Raji (cell line): ENCODE data around the gene OPALIN.

Source experiments
- POLR2A ChIP-seq: IDR thresholded peaks from 2 replicates; pipeline ENCODE4 v1.6.1; 2011; ENCODE audit warnings: low read depth, low read length, control low read depth; ENCODE audit not compliant: insufficient read depth

OPALIN gene

DNA sequence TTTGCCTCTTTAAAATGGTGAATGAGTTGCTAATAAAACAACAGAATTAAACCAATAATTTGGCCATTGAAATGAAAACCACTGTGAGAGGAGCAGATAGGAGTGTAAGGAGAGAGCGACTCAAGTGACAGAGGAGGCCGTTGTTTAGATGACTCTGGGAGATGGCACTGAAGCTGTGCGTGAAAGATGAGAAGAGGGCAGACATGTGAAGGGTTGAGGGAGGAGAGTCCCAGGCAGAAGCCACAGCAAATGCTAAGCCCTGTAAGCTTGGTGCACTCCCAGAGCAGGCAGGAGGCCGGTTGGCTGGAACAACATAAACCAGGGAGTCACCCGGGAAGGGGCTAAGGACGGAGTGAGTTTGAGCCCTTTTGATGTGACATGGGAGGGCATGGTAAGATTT lies 814 bp upstream of the OPALIN start:
- TF ChIP-seq POLR2A: no peak

DNA sequence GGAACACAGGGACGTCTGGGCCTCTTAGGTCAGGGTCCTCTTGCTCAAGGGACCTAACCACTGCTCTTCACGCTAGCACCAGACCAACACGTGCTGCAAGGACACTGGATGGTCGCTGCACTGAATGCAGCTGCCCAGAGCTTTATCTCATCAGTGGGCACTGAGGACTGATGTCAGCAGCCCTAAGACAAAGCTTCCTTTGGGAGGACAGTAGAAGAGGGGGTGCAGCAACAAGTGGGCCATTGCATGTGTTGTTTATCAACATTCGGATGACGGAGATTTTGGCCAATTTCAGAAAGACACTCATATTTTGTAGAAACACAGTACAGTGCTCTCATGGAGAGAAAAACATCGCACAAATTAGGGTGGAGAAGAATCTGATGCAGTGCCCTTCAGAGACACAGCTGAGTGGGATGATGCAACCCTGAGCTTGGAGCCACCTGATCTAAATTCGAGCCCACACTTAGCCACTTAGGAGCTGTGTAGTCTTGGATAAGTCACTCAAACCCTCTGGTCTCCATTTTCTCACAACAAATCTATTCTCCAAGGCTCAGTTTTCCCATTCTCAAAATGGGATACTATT lies 1.7 kb downstream of the OPALIN start:
- no peak for TF ChIP-seq POLR2A

DNA sequence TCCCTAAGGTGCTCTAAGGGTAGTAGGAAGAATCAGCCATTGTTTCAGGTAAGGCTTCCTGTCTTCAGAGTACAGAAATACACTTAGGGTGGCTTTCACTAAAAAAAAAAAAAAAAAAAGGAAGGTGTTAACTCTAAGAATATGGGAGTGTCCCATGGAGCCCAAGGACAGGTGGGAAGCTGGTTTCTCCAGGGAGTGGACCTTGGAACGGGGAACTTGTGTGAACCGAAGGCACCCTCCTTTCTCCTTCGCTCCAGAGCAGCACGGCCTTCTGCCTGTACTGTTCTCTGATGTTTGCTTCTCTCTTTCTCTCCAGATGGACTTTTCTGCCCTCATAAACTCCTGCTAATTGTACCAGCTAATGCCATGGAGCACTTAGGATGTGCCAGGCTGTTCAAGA lies 6.2 kb downstream of the OPALIN start:
- TF ChIP-seq POLR2A: no peak

DNA sequence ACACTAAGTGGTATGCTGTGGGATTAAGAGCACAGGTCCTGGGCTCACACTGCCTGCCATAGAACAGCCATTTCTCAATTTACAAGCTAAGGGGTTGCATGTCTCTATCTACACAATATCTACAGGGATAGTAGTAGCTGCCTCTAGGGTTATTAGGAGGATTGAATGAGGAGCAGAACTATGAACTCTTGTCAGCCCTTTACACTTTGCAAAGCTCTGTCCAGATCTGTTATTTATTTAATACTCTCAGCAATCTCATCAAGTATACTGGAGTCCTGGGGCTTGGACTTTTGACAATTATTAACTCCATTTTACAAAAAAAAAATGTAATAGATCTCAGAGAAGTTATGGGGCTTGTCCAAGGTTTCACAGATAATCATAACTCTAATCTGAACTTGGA lies 6.8 kb downstream of the OPALIN start:
- no peak for TF ChIP-seq POLR2A

DNA sequence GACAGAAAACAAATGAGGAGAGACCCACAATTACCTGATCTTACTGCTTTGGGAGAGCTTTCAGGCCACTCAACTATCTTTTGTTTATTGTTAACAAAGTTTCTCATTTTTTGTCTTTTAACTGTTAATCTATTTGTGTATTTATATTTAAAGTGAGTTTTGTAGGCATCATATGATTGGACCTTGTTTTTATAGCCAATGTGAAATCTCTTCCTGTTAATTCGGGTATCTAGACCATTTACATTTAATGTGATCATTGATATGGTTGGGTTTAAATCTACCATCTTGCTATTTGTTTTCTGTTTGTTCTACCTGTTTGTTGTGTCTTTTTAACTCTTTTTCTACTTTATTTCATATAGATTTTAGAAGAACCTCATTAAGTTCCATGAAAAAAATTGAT lies 12.5 kb downstream of the OPALIN start:
- no peak for TF ChIP-seq POLR2A

DNA sequence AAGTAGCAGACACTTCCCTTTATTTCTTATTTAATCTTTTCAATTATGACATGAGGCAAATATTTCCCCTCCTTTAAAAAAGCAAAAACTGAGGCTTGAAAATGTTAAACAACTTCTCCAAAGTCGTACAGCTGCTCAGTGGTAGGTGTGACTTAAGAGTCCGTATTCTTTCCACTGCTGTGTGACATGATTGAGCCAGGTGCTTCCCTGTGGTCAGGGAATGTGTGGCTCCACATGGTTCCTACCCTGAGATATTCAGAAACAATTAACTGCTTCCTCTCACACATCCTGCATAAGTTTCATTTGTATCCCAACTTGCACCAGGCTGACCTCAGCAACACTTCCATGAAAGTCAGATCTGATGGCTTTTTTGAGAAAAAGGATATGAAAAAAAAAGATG lies 13.6 kb downstream of the OPALIN start:
- TF ChIP-seq POLR2A: no peak

DNA sequence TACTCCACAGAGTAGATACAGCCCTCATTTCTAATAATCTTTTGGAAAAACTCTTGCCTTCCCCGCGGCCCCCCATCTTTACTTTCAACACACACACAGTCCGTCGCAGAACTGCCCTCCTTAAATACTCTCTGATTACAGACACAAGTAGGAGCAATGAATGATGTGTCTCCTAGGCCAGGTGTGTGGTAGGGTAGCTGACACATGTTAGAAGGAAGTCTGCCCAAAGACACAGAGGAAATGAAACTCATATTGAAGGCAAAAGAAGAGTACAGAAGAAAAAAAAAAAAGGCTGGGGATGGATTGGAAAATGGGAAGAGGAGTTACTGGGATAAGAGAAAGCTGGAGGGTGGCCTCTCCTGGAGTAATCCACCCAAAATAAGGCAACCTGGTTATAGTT lies 14.6 kb downstream of the OPALIN start:
- no peak for TF ChIP-seq POLR2A

DNA sequence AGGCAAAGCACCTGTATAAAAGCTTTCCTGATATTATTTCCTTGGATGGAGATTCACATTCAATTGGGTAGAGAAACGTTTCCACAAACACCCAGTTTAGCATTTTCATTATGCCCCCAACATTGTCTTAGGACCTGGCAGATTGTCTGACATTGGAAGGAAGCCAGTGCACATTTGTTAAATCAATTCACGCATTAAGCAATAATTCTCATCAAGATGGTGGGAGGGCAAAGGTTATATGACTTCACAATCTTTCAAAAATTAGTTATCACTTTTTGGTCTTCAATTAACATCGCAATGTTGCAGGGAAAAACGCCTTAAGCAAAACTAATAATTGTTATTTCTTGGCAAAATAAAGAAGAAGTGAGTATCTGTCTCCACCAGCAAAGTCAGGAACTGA lies 16.4 kb downstream of the OPALIN start:
- no peak for TF ChIP-seq POLR2A

DNA sequence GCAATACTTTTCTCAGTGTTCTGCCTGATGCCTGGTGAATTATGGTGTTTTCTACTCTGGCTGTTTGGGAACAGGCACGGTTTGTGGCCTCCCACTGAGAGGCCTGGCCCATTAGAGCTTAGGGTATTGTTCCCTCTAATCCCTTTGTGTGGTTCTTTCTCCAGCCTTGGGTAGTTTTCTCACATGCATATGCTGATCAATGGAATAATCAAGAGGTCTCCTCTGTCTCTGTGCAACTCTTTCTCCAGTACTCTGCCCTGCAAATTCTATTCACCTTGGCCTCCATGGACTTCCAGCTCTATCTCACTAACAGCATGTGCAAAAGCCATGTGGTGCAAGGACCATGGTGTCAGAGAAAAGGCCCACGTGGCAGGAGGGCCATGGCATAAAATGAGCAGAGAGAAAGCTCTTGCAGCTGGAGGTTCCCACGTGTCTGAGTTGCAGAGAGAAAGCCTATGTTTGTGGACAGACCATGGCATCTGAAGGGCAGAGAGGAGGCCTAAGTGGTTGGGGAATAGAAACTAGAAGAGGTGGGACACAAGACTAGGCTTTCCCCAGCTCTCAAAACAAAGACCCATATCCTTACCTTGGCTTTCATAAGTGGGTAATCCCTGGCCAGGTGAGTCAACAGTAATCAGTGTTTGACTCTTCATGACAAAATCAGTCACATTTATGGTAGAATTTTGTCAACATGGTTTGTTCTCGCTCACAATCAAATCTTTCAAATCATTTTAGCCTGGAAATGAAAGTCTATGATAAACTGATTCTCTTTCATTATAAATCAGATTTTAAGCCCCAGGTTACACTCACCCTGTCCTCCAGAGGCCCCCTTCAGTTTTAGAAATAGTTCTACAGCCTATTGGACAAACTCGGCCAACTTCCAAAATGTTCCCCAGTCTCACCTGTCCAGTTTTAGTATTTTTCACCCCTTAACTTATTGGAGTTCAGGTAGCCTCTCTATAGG lies 17.3 kb downstream of the OPALIN start:
- no peak for TF ChIP-seq POLR2A

DNA sequence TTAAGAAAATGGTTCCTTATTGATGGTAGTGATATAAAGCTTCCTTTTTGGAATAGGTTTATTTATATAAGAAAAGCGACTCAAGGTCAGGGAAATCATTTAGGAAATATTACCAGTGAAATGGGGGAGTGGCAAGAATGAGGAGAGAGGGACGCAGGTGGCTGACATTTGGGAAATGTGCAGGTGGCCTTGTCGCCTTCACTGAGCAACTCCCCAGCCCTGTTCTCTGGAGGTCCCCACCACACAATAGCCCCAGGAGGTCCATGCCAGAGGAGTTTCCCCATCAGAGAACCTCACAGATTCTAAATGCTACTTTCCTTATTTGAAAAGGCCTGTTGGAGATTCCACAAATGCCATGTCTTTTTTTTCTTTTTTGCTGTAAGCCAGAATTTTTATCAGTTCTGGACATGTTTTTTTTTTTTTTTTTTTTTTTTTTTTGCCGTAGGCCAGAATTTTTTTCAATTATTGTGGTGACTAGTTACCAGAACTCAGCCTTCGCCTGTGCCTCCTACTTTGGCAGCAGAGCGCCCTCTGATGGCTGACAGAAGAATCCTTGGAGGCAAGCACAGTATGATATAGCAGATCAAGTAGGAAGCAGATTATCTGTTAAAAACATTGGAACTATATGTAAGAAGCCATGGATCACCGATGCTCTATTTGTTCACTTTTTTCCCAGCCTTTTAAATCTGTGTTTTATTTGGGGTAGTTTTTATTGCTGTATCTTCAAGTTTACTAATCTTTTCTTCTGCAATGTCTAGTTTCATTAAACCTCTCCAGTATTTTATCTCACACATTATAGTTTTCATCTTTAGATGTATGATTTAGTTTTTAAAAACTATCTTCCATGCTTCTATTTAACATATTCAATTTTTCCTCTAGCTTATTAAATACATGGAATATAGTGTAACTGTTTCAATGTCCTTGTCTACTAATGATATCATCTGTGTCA lies 18.6 kb downstream of the OPALIN start:
- TF ChIP-seq POLR2A: no peak

DNA sequence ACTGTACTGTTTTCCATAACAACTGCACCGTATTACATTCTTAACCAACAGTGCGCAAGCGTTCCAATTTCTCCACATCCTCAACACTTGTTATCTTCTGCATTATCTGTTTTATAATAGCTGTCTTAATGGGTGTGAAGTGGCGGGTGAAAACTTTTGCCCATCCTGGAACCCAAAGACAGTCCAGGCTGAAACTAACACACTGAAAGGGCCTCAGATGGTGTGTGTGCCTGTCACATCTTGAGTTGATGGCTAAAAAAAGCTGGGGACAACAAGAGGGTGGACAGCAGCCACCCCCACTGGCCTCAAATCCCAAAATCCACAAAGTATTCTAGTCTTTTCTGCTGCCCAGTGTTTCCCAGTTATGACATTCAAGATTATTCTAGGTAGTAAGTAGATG lies 19.4 kb downstream of the OPALIN start:
- TF ChIP-seq POLR2A: no peak

DNA sequence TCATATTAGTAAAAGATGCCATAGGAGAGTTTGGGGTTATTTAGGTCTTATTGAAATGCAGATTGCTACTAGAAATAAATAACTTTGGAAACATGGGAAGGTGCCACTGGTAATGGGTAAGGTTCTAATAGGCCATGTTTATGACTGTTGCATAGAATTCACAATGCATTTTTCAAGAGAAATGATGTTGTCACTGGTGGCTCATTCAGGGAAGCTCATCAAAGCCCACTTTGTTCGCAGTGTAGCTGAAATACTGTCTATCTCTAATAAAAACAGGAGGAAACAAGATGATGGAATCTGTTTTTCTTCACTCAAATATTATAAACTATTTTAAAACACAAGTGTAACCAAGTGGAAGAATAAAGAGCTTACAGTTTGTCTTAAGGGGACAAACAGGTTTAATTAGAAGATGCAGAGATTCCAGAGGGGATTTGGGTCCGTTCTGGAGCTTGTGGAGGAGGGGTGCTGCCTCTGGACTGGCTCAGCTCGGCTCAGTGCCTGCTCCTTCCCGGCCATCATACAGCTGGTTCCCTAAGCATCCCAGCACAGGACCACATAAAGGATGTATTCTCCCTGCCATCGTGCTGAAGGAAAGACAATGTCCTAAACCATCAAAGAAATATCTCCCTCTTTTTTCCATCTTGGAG lies 20.4 kb downstream of the OPALIN start:
- TF ChIP-seq POLR2A: no peak

DNA sequence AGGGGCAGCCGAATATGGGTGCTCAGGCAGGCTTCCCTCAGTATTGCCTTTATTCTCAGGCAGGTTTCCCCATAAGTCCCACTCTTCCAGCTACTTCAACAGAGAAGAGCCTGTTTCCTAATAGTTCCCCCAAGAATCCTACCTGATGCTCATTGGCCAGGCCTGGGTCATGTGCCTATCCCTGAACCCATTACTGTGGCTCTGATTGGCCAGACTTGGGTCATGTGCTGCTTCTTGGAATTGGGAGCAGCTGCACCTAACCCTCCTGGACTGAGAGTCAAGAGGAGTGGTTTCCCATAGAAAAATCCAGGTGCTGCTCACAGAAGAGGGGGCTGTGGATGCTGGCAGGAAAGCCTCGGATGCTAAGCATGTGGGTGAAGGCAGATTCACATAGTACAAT lies 21.7 kb downstream of the OPALIN start:
- no peak for TF ChIP-seq POLR2A

DNA sequence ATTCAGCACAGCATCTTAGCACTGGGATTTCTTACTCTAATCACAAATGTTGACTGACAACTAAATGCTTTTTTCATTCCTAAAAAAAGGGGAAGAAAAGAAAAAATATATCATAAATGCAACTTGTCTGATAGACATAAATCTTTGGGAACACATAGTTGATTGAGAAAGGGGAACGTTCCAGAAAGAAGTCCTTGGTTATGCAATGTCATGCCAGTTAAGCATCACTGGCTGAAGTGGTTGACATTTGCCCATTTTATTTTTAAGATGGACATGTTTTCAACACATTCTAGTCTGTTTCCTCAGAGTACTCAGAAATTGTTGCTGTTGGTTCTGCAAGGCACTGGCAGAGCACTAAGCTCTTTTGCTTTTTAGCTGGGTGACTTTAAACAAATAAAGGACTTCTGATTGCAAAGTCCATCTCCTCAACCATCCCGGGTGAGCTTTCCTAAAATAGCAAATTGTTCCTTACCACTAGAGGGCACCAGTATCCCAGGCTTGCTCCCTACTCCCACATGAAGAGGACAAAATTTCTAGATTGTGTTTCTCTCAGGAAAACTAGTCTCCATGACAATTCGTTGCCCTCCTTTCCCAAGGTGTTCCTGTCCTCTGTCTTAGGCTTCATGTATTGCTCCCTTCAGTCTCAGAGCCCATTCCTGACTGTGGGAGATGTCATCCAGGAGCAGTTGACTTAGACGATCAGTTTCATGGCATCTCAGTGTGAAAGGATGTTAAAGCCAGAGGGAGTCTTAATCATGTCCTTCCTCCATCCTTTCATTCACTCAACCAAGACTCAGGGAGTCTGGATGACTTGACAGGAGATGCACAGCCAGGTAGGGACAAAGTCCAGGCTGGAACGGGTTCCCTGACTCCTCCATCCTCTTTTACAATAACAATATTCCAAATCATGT lies 23.9 kb downstream of the OPALIN start:
- no peak for TF ChIP-seq POLR2A

DNA sequence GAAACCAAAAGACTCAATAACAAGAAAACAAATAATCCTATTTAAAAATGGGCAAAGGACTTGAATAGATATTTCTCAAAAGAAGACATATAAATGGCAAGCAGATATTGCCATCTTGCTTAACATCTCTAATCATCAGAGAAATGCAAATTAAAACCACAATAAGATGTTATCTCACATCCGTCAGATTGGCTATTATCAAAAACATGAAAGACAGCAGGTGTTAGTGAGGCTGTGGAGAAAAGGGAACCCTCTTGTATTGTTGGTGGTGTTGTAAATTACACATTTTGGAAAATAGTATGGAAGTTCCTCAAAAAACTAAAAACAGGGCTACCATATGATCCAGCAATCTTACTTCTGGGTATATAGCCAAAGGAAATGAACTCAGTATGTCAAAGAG lies 25.7 kb downstream of the OPALIN start:
- no peak for TF ChIP-seq POLR2A

DNA sequence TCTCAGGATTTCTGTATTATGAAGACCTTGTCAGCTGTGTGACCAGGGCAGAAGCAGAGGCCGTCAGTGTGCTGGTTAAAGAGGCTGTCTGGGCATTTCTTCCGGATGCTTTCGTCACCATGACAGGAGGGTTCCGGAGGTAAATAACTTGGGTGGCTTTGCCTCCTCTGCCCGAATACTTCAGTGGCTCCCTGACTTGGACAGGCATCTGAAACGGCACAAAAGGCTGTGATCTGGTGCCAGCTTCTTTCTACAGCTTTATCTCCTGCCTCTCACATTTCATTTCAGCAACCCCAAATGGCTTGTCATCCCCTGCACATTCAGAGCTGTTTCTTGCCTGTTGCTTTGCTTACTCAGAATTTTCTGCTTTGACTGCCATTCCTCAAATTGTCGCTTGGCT lies 31.3 kb downstream of the OPALIN start:
- TF ChIP-seq POLR2A: no peak
